Transverse colon (tissue), 4 donors: ENCODE data around the gene HIVEP1.

Source experiments
- CTCF ChIP-seq, 5 experiments: fragments of 200-600 bp in 3 of 5; fragments of 450-650 bp in 2 of 5; sonication (generic) in 3 of 5; IDR thresholded peaks; 1 replicate in 2 of 5; 2 replicates in 3 of 5; pipeline ENCODE4 v1.5.1; 2016 to 2017; ENCODE audit warnings: antibody characterized with exemption in 5 of 5, inconsistent platforms in 3 of 5, mild to moderate bottlenecking in 2 of 5, moderate library complexity in 1 of 5
- EP300 ChIP-seq: sonication (generic); formaldehyde crosslinking; IDR thresholded peaks from one replicate; pipeline ENCODE4 v1.6.1; 2017; ENCODE audit warnings: antibody characterized with exemption, low read depth
- POLR2A ChIP-seq: fragments of 450-650 bp; IDR thresholded peaks from one replicate; pipeline ENCODE4 v1.6.1; 2016; ENCODE audit warnings: antibody characterized with exemption, mild to moderate bottlenecking, moderate library complexity
- POLR2AphosphoS5 ChIP-seq, 3 donors: sonication (generic); formaldehyde crosslinking; IDR thresholded peaks; one replicate each; pipeline ENCODE4 v1.6.1; 2016; ENCODE audit warnings: antibody characterized with exemption in 3 of 3

- TF ChIP-seq CTCF (IDR thresholded peaks at IDR 0.05) = no peak
- no peak for TF ChIP-seq POLR2AphosphoS5 (IDR thresholded peaks at IDR 0.05)
- no peak for TF ChIP-seq POLR2A
- no peak for TF ChIP-seq EP300
These were observed 140.2 kb downstream of the HIVEP1 start for GRCh38 chr6:12152023-12152970.
